ENCODE results near the gene VSIG10L2. TPM values are rescaled to one million over a fixed set of nuclear protein-coding genes. Genes with fewer than 3 reads are reported as not detected.
"Not testable (repeated sequence)": the region's sequence is repeated elsewhere in the genome, so short reads cannot be mapped to it uniquely, and the experiment has no call there.

VSIG10L2 gene
- total RNA-seq, 4 donors from 2014 or later, result under 0.01 to 0.27 (median 0.09) TPM; not detected in 1

DNA sequence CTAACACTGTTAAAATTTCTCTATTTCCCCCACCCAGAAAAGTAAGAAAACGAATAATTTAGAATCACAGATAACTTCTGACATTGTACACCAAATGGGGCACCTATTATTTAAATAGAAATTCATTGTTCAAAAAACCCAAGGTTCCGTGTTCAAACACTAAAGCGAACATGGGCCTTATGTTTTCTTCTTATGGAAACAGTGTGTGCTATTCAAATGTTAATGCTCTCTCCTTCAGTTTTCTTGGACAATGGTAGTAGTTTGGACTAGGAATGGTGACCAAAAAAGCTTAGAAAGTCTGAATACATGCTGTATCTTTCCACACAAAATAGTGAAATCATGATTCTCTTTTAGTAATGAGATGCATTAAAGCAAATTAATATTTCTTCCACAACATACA, 33.7 kb downstream of the VSIG10L2 start:
- WGBS, 2 donors, result 85 to 90% methylated on average over 3 of the region's 3 CpGs
- Histone ChIP-seq H3K36me3 (peaks cover 0 to 5% (median 0%) of the 10 kb centered on the region in 3 donors), H3K4me1 (peaks cover 0 to 8% (median 0%) of the 10 kb centered on the region in 3 donors), H3K4me3 (no peak overlapping the region), H3K27me3 (no peaks in the 10 kb centered on the region), H3K9me3 (no peaks in the 10 kb centered on the region), H3K27ac (no peak overlapping the region)
- intact Hi-C loops (cut with DNase I), result no loop called here
- TF ChIP-seq POLR2A (IDR thresholded peaks at IDR 0.05) (no peak), CTCF (IDR thresholded peaks at IDR 0.05) (no peak)
- no peak for DNase-seq

DNA sequence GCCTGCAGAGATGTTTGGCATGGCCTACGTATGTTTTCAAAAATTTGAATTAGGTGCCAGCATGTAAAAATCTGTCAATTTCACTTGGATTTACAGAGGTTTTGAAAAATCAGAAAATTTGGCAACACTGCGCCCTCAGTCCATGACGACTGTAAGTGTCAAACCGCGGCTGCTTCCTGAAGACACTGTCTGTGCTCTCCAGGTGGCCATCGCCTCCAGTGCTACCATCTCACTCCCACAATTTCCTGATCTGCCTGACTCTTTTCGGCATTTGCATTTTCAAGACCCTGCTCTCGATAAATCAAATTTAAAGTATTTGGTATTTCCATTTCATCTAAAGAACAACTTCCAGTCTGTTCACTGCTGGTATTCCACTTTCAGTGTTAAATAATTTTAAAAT, 34.6 kb downstream of the VSIG10L2 start:
- no peaks in the 10 kb centered on the region for H3K27me3 ChIP-seq
- no peaks in the 10 kb centered on the region for H3K9me3 ChIP-seq
- no peak overlapping the region for H3K27ac ChIP-seq
- H3K4me1 ChIP-seq, result peaks cover 0 to 7% (median 0%) of the 10 kb centered on the region in 3 donors
- intact Hi-C loops (cut with DNase I), result no loop called here
- no peak for DNase-seq
- TF ChIP-seq POLR2A (IDR thresholded peaks at IDR 0.05) (no peak), CTCF (IDR thresholded peaks at IDR 0.05) (no peak)
- peaks cover 0 to 5% (median 0%) of the 10 kb centered on the region in 3 donors for H3K36me3 ChIP-seq
- no peak overlapping the region for H3K4me3 ChIP-seq
- 87 to 88% methylated on average over 8 of the region's 8 CpGs for WGBS, 2 donors

DNA sequence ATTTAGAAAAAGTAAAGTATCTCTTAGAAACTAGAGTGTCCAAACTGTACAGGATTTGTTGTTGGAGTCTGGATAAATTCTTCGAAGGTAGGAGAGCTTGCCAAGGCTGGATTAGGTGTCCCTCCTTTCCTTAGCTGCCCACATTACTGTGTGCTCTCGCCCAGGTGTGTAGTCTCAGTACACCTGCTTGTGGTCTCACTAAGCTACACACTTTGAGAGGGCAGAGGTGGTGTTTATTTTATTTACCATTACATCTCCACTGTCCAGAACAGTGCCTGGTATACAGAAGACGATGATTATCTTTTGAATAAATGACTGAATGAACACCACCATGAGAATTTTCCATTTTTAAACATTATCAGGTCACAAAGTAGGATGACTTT, 36.5 kb downstream of the VSIG10L2 start:
- Histone ChIP-seq H3K27me3 (no peaks in the 10 kb centered on the region), H3K36me3 (peaks cover 0 to 5% (median 0%) of the 10 kb centered on the region in 3 donors), H3K4me3 (no peak overlapping the region), H3K9me3 (no peaks in the 10 kb centered on the region), H3K4me1 (no peaks in the 10 kb centered on the region), H3K27ac (no peak overlapping the region)
- WGBS, 2 donors, result 67 to 88% methylated on average over 3 of the region's 3 CpGs
- DNase-seq, result no peak
- intact Hi-C loops (cut with DNase I), result no loop called here
- no peak for TF ChIP-seq CTCF (IDR thresholded peaks at IDR 0.05)
- no peak for TF ChIP-seq POLR2A (IDR thresholded peaks at IDR 0.05)

GRCh38 chr11:125985956-125986355, 40.1 kb downstream of the VSIG10L2 start:
- H3K4me3 ChIP-seq; H3K9me3 ChIP-seq; H3K27me3 ChIP-seq; H3K4me1 ChIP-seq; DNase-seq; H3K27ac ChIP-seq; intact Hi-C loops (cut with DNase I): not testable (repeated sequence)
- WGBS, 2 donors, result 95 to 100% methylated on average over 6 of the region's 6 CpGs
- H3K36me3 ChIP-seq, result peaks cover 0 to 13% (median 0%) of the 10 kb centered on the region in 3 donors

- Histone ChIP-seq H3K4me1 (no peaks in the 10 kb centered on the region), H3K4me3 (no peak overlapping the region), H3K27ac (no peak overlapping the region), H3K36me3 (peaks cover 0 to 13% (median 0%) of the 10 kb centered on the region in 3 donors), H3K9me3 (no peaks in the 10 kb centered on the region), H3K27me3 (no peaks in the 10 kb centered on the region)
- no peak for DNase-seq
- 61 to 66% methylated on average over 5 of the region's 5 CpGs for WGBS, 2 donors
- intact Hi-C loops (cut with DNase I), result no loop called here
- TF ChIP-seq POLR2A (IDR thresholded peaks at IDR 0.05) (no peak), CTCF (IDR thresholded peaks at IDR 0.05) (no peak)
Observed at GRCh38 chr11:125987066-125987641, 41.3 kb downstream of the VSIG10L2 start.

GRCh38 chr11:125990244-125990643, 44.4 kb downstream of the VSIG10L2 start:
- H3K4me3 ChIP-seq, result no peak overlapping the region
- DNase-seq, result no peak
- WGBS, 2 donors, result 57 to 58% methylated on average over 3 of the region's 3 CpGs
- peaks cover 0 to 8% (median 0%) of the 10 kb centered on the region in 3 donors for H3K36me3 ChIP-seq
- intact Hi-C loops (cut with DNase I), result no loop called here
- no peaks in the 10 kb centered on the region for H3K9me3 ChIP-seq
- no peak overlapping the region for H3K27ac ChIP-seq
- TF ChIP-seq CTCF (IDR thresholded peaks at IDR 0.05) (no peak), POLR2A (IDR thresholded peaks at IDR 0.05) (no peak)
- no peaks in the 10 kb centered on the region for H3K4me1 ChIP-seq
- no peaks in the 10 kb centered on the region for H3K27me3 ChIP-seq

Data from esophagus squamous epithelium (tissue), 5 donors.